ENCODE measurements around the gene MOGAT1.

Gene MOGAT1

DNA sequence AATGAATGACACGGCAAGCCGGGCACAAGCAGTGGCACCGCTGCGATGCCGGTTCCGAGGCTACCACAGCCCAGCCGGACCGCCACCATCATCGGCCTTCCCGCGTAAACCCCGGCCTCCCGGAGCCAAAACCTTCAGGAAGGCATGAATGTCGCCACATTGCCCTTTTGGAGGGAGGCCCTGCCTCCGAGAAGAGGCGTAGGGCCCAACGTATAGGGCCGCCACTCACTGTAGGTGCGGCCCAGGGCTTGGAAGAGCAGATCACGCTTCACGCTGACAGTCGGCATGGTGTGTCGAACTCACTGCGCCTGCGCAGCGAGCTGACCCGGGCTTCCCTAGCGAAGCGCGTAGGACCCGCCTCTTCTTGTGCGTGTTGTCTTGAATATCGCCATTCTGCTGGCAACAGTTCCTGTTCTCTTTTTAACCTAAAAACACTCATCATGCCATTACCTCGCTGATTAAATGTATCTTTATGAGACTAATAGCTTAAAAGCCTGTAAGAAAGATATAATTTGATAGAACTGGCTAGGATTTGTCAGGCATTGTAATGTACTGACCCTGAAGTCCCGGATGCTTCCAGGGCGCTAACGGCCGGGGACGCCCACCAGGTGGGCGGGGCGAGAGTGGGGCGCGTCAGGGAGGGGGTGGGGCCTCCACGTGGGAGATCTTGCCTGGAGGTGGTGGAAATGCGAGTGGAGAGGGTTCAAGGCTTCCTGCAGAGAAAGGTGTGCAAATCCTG lies 15.5 kb upstream of the MOGAT1 start, which contains the start of gene FARSB:
Gene FARSB, minus strand, starts transcription at position 306 of the 739 bp plus-strand sequence. Its CDS starts 19 bp downstream, at position 287.
- H3K27ac Mint-ChIP-seq, result peak within 1 kb of the TSS; percentile 100
- peak within 1 kb of the TSS; percentile 99 for H3K4me3 Mint-ChIP-seq
- peaks cover 46% of the 10 kb centered on the region for H3K4me1 Mint-ChIP-seq
- no peaks in the 10 kb centered on the region for H3K9me3 Mint-ChIP-seq
- peaks cover 19% of the 10 kb centered on the region for H3K36me3 Mint-ChIP-seq
- DNase-seq (ENCODE audit: low spot score in 2 of 2), result peak; percentile 75 to 91
- ATAC-seq, result peak; percentile 96

DNA sequence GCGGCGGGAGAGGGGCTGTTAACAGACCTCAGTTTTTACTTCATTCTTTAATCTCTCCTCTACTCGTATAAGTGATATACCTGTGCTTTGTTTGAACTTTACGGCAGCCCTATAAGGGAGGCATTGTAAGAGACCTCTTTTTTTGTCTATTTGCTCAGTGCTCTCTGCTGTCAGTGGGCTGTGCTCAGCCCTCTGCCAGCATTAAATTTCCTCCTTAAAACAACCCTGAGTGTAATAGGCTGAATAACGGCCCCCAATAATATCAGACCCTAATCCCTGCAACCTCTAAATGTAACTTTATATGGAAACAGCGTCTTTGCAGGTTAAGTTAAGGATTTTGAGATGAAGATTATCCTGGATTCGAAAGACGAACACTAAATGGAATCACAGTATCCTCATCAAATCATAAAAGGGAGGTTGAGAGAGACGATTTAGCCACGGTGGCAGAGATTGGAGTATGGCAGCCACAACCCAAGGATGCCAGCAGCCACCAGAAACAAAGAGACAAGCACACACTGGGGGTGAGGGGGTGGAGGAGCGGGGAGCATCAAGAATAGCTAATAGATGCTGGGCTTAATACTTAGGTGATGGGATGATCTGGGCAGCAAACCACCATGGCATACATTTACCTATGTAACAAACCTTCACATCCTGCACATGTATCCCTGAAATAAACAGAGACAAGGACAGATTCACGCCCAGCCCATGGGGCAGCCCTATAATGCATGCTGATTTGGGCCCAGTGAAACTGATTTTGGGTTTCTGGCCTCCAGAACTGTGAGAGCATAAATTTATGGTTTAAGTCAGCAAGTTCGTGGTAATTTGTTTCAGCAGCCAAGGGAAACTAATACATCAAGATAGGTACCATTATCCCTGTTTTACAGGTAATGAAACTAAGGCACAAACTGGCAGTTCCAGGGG lies 14.7 kb upstream of the MOGAT1 start:
- H3K4me1 Mint-ChIP-seq, result peaks cover 39% of the 10 kb centered on the region
- peaks cover 19% of the 10 kb centered on the region for H3K36me3 Mint-ChIP-seq
- no peaks in the 10 kb centered on the region for H3K9me3 Mint-ChIP-seq
- ATAC-seq (peak; percentile 14), DNase-seq (ENCODE audit: low spot score in 2 of 2) (no peak)
- peak overlapping the region; percentile 100 for H3K27ac Mint-ChIP-seq
- H3K4me3 Mint-ChIP-seq, result peak overlapping the region; percentile 99

DNA sequence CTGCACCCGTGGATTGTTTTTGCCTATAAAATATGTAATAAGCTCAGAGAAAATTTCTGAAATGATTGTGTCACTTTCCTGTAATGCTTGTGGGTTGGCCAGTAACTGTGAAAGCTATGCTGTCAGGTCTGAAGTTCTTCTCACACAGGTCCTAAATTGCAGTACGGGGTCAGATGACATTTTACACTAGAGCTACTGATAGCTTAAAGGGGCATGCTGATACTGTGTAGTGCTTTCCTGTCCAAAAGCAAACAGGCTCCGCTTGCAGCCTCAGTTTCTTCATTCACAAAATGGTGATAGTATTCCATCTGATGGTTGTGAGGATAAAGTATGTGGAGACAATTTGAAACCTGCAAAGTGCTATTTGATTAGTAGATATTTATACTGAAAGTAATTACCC lies 8.0 kb upstream of the MOGAT1 start:
- Mint-ChIP-seq H3K9me3 (no peaks in the 10 kb centered on the region), H3K36me3 (no peaks in the 10 kb centered on the region), H3K27ac (no peak overlapping the region), H3K4me3 (no peak overlapping the region), H3K4me1 (no peaks in the 10 kb centered on the region)
- DNase-seq (ENCODE audit: low spot score in 2 of 2) (no peak), ATAC-seq (no peak)

DNA sequence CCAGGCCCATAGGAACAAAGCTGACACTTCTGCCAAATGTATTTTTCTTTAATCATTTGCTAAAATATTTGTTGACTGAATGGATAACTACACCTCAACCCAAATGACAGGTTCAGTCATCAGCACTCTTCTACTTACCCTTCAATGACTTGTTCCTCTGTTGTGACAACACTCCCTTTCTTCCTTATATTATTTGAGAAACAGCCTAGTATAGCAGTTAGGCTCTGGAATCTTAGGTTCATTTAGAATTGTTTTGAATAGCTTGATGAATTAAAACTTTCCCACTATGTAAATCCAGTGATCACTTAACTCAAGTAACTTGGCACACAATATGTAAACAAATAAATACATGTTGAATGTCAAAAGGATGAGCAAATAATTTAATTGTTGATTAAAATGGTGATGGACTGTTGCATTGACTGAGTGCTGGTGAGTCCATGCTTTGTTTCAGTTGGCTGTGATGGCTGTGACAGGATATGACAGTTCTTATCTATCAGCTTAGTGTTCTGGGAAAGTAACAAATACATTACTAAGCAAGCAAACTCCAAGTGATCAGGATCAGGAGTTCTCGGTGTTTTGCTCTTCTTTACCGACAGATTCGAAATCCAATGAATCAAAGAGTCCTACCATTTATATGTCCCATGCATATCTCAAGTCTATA lies 2.8 kb upstream of the MOGAT1 start:
- Mint-ChIP-seq H3K36me3 (no peaks in the 10 kb centered on the region), H3K9me3 (no peaks in the 10 kb centered on the region), H3K4me3 (no peak overlapping the region), H3K27ac (no peak overlapping the region), H3K4me1 (peaks cover 9% of the 10 kb centered on the region)
- ATAC-seq (no peak), DNase-seq (ENCODE audit: low spot score in 2 of 2) (no peak)

DNA sequence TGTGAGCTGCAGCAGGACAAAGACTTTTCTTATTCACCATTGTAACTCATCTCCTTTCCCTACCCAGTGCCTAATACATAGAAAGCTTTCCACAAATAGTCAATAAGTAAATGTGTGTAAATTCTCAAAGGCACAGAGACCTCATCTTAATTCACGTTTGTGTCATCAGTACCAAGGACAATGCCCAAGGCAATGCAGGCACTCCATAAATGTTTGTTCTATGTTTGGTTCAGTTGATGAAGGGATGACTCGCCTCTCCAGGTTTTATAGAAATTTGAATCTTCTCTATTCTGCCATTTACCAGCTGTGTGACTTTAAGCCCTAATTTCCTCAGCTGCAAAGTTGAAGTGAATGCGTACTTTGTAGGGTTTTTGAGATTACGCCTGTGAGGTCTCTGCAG lies 2.1 kb upstream of the MOGAT1 start:
- Mint-ChIP-seq H3K36me3 (no peaks in the 10 kb centered on the region), H3K27ac (no peak overlapping the region), H3K4me1 (peaks cover 9% of the 10 kb centered on the region), H3K4me3 (no peak overlapping the region), H3K9me3 (no peaks in the 10 kb centered on the region)
- DNase-seq (ENCODE audit: low spot score in 2 of 2) (no peak), ATAC-seq (no peak)

DNA sequence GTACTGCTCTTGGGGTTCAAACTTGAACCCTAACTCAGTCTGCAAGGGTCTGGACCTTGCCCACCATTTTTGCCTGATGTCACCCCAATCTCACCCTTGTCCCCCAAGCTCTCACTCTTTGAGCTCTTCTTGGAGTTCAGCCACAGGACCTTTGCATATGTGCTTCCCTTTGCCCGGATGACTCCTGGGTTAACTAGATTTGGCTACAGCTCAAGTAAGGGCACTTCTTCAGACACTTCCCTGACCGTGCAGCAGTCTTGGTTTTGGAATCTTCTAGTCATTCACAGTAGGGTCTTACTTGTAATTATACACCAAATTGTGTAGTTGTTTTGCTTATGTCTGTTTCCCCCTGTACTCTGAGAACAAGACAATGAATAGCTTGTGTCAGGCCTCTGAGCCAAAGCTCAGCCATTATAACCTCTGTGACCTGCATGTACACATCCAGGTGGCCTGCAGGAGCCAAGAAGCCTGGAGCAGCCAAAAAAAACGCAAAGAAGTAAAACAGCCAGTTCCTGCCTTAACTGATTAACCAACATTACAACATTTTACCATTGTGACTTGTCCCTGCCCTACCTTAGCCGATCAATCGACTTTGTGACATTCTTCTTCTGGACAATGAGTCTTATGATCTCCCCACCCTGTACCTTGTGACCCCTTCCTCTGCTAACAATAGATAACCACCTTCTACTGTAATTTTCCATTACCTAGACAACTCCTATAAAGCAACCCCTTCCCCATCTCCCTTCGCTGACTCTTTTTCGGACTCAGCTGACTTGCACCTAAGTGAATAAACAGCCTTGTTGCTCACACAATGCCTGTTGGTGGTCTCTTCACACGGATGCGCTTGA lies 1.0 kb upstream of the MOGAT1 start:
- no peaks in the 10 kb centered on the region for H3K9me3 Mint-ChIP-seq
- DNase-seq (ENCODE audit: low spot score in 2 of 2) (no peak), ATAC-seq (no peak)
- peaks cover 9% of the 10 kb centered on the region for H3K4me1 Mint-ChIP-seq
- no peak overlapping the region for H3K27ac Mint-ChIP-seq
- H3K36me3 Mint-ChIP-seq, result no peaks in the 10 kb centered on the region
- no peak overlapping the region for H3K4me3 Mint-ChIP-seq

DNA sequence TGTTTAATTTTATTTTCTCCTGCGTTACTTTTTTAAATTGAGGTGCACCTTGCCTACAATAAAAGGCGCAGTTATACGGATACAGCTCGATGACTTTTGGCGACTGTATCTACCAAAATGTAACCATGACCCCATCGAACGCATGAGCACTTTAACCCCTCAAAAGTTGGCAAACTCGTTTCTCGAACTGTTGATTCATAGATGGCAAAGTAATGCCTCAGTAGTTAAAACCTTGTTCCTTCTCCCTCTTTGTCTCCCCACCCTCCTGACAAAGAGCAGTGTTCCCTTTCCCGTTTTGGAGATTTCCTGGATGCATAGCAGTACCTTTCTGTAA lies 577 bp downstream of the MOGAT1 start:
- Mint-ChIP-seq H3K36me3 (no peaks in the 10 kb centered on the region), H3K27ac (no peak overlapping the region), H3K4me3 (peak overlapping the region; percentile 47), H3K9me3 (no peaks in the 10 kb centered on the region), H3K4me1 (peaks cover 9% of the 10 kb centered on the region)
- no peak for DNase-seq (ENCODE audit: low spot score in 2 of 2)
- no peak for ATAC-seq

DNA sequence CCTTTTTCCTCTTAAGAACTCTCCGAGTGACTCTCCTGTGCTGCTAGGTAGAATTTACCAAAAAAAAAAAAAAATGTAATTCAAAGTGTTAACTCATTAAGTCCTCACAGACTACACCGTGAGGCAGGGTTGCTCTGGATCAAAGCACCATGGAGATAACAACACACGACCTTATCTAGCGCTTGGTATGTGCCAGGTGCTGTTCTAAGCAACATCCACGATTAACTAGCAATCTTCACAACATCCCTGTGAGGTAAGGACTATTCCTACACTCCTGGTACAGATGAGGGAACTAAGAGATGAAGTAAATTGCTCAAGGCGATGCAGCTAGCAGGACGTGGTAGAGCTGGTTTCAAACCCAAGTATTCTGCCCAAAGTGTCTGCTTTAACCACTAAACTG lies 1.8 kb downstream of the MOGAT1 start:
- H3K36me3 Mint-ChIP-seq, result no peaks in the 10 kb centered on the region
- no peak overlapping the region for H3K4me3 Mint-ChIP-seq
- no peak for DNase-seq (ENCODE audit: low spot score in 2 of 2)
- peaks cover 9% of the 10 kb centered on the region for H3K4me1 Mint-ChIP-seq
- H3K27ac Mint-ChIP-seq, result no peak overlapping the region
- no peaks in the 10 kb centered on the region for H3K9me3 Mint-ChIP-seq
- no peak for ATAC-seq

DNA sequence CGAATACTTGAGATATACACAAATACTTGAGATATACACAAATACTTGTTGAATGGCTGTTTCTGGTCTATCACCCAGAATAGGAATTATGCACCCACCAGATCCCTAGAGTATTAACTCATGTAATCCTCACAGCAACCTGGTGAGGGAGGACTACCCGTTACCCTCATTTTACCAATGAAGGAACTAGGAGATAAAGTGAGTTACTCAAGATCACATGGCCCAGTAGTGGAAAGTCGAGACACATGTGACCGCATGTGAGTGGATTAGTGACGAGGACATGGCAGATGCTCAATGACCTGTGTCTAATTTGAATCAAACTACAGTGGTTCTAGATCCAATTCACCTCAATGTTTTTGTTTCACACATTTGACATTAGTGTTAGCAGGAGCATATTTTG lies 2.4 kb downstream of the MOGAT1 start:
- ATAC-seq, result no peak

DNA sequence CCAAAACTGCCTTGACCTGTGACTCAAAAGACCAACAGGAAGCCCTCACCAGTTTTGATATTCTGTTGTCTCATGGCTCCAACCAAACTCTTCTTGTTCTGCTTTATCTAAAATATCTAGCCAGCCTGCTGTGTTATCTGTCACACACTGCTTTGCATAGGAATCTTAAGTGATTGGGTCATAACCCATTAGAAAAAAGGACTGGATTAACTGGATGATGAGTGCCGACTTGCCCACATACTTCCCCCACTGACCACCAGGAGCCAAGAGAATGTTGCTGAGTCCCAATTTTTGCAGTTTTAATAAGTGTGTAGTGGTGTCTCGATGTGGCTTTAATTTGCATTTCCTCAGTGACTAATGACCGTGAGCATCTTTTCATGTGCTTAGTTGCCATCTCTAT lies 6.5 kb downstream of the MOGAT1 start:
- no peaks in the 10 kb centered on the region for H3K9me3 Mint-ChIP-seq
- DNase-seq (ENCODE audit: low spot score in 2 of 2), result no peak

More for the DNA sequence above, 2.4 kb downstream of the MOGAT1 start:
- H3K36me3 Mint-ChIP-seq, result no peaks in the 10 kb centered on the region
- no peak overlapping the region for H3K4me3 Mint-ChIP-seq
- H3K9me3 Mint-ChIP-seq, result no peaks in the 10 kb centered on the region
- H3K27ac Mint-ChIP-seq, result no peak overlapping the region
- no peak for DNase-seq (ENCODE audit: low spot score in 2 of 2)
- H3K4me1 Mint-ChIP-seq, result peaks cover 9% of the 10 kb centered on the region

DNA sequence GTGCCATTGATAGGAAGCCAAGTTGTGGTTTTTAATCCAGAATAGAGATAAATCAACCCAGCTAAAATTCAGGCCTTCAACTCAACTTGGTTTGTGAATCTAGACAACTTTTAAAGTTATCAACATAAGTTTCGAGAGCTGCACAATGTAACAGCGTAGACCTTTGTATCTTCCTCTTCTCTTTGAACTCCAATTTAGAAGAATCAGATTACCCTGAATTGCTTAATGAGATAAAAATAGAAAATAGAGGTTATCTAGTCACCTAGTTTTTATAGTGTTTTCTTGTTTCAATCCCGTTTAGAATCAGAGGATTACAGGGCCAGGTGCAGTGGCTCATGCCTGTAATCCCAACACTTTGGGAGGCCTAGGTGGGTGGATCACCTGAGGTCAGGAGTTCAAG lies 12.3 kb downstream of the MOGAT1 start:
- no peak overlapping the region for H3K4me3 Mint-ChIP-seq
- DNase-seq (ENCODE audit: low spot score in 2 of 2), result no peak
- no peaks in the 10 kb centered on the region for H3K36me3 Mint-ChIP-seq
- no peak for ATAC-seq
- no peak overlapping the region for H3K27ac Mint-ChIP-seq
- no peaks in the 10 kb centered on the region for H3K4me1 Mint-ChIP-seq
- H3K9me3 Mint-ChIP-seq, result no peaks in the 10 kb centered on the region

More for the DNA sequence above, 6.5 kb downstream of the MOGAT1 start:
- Mint-ChIP-seq H3K4me3 (no peak overlapping the region), H3K36me3 (no peaks in the 10 kb centered on the region), H3K4me1 (no peaks in the 10 kb centered on the region), H3K27ac (no peak overlapping the region)
- ATAC-seq, result no peak

DNA sequence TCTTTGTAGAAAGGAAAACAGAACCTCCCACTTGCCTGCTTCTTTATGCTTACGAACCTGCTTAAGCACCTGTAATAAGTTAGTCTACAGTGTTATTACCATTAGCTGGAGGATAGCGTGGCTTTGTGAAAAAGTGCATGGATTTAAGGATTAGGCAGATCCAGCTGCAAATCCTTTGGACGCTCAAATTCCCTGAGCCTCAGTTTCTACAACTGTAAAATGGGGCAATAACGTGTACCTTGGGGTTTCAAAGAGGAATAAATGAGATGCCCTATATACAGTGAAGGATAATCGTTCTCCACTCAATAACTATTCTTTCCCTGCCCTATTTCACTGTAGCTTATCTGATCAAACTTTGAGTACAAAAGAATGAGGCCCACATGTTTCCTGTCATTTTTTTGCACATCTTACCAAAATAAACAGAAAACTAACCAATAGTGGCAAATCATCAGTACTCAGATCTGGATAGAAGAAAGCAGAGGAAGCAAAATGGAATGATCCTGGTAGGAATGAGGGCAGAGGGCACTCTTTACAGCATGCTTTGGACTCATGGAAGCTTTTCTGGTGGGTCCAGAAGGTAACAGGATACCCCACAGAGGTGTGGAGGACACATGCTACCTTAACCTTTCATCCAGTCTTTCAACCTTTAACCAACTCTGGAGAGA lies 14.8 kb downstream of the MOGAT1 start:
- no peaks in the 10 kb centered on the region for H3K9me3 Mint-ChIP-seq
- no peak for DNase-seq (ENCODE audit: low spot score in 2 of 2)
- no peak overlapping the region for H3K4me3 Mint-ChIP-seq
- H3K36me3 Mint-ChIP-seq, result no peaks in the 10 kb centered on the region
- no peak for ATAC-seq
- H3K27ac Mint-ChIP-seq, result no peak overlapping the region
- H3K4me1 Mint-ChIP-seq, result no peaks in the 10 kb centered on the region

DNA sequence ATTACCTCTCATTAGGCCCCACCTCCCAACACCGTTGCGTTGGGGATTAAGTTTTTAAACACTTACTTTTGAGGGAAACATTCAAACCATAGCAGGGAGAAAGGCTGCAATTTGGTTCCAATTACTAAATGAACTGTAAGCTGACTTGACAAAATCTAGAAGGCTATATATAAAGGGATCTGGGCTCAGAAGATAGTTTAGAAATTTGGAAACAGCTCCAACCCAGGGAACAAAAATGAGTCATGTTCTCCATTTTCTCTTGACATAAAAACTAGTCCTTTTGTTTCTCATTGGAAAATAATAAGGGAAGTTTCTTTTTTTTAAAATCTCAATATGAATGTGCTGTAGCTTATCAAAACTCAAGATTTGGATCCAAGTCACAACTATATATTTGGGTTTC lies 17.5 kb downstream of the MOGAT1 start:
- no peak overlapping the region for H3K27ac Mint-ChIP-seq
- H3K36me3 Mint-ChIP-seq, result no peaks in the 10 kb centered on the region
- H3K9me3 Mint-ChIP-seq, result no peaks in the 10 kb centered on the region
- H3K4me3 Mint-ChIP-seq, result no peak overlapping the region
- ATAC-seq (no peak), DNase-seq (ENCODE audit: low spot score in 2 of 2) (no peak)
- H3K4me1 Mint-ChIP-seq, result no peaks in the 10 kb centered on the region

DNA sequence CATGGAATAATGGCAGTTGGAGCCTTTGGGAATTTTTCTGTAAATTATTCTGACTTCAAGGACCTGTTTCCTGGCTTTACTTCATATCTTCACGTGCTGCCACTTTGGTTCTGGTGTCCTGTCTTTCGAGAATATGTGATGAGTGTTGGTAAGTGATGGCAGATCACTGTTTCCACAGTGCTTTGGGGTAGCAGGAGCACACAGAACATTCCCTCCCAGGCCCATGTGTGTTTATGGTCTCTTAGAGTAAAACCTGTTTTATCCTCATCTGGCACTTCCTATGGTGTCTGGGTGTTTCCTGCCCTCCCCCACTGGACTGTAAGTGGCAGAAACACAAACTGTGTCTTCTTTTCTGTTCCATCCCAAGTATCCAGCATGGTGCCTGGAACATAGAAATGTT lies 17.9 kb downstream of the MOGAT1 start:
- H3K4me3 Mint-ChIP-seq, result no peak overlapping the region
- H3K4me1 Mint-ChIP-seq, result no peaks in the 10 kb centered on the region
- H3K36me3 Mint-ChIP-seq, result no peaks in the 10 kb centered on the region
- DNase-seq (ENCODE audit: low spot score in 2 of 2), result no peak
- no peaks in the 10 kb centered on the region for H3K9me3 Mint-ChIP-seq
- no peak overlapping the region for H3K27ac Mint-ChIP-seq
- ATAC-seq, result no peak
